Activated naive CD4-positive, alpha-beta T cell (primary cell): ENCODE data around the gene LSS.
"Not testable (repeated sequence)": the region's sequence is repeated elsewhere in the genome, so short reads cannot be mapped to it uniquely, and the experiment has no call there.

Experiments used
- DNase-seq, 4 experiments: peaks; one replicate each; lab custom pipeline; 2025; lab: John Stamatoyannopoulos, UW

LSS gene

DNA sequence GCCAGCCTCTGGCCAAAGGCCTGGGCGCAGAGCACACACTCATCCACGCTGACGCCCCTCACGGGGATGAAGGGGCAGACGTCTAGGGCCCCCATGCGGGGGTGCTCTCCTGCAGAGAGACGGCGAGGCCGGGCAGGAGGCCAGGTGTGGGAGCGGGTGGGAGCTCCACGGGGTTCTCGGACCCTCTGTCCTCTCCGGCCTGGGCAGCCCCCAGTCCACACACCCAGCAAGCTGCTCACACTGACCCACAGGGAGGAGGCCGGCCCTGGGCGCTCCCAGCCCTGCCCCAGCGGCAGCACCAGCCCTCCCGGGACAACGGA, 75.7 kb downstream of the LSS start:
- no peak for DNase-seq

DNA sequence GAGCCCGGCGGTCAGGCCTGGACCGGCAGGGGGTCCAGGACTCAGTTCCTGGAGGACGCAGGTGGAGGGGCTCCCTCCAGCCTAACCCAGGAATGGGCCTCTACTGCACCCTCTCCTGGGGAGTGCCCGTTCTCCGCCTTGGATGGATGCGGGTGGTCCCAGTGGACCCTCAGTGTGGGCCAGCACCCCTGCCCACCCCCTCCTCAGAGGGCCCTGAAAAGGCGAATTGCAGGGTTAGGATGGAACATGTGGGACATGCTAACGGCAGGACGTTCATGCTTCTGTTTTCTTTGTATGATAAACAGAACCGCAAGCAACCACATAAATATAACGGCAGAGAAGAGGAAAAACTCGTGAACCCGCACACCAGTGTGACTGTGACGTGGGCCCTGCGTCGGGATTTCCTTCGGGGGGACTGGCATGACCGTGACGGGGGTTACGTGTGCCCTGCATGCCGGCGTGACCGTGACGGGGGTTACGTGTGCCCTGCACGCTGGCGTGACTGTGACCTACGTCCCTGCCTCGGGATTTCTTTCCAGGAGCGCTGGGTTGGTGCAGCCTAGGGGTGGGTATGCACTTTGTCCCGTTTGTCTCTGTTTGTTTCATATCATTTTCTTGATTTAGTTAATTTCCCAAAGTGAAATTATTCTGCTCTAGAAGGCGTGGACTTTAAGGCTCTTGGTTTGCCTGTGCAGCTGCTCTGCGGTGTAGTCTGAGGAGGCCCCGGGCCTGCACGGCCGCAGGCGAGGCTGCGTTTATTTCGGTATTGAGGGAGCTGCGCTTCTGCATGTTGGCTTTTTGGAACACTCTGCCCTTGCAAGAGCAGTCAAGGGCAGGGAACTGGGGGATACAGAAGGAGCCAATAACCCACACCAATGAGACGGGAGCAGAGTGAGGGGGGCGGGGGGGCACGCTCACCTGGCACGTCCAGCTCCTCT, 76.3 kb downstream of the LSS start:
- no peak for DNase-seq

DNA sequence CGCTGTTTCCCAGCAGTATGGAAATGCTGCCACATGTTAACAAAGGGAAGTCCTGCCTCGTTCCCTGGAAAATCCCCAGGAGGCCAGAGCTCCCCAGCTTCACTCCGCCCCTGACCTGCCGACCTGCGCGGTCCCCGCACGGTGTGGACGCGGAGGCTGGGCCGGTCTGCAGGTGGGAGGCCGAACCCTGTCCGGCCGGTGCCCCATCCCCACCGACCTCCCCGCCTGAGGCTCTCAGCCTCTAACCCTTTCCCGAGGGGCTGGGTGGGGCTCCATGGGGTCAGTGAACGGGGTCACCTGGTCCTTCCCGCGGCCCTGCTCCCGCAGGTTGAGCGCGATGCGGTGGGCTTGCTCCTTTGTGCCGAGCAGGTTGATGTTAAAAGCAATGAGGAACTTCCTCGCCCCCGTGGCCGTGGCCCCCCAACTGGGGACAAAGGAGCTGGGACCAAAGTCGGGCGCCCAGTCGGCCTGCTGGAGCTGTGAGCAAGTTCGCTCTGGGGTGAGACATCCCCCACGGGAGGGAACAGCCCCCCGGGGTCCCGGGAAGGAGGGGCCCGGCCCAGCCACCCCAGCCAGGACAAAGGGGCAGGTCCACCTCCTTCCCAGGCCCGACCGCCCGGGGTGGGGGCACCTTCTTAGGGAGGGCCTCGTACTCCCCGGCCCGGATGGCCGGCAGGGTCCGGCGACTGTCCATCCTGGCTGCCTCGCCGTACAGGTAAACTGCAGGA, 77.1 kb downstream of the LSS start:
- no peak for DNase-seq

DNA sequence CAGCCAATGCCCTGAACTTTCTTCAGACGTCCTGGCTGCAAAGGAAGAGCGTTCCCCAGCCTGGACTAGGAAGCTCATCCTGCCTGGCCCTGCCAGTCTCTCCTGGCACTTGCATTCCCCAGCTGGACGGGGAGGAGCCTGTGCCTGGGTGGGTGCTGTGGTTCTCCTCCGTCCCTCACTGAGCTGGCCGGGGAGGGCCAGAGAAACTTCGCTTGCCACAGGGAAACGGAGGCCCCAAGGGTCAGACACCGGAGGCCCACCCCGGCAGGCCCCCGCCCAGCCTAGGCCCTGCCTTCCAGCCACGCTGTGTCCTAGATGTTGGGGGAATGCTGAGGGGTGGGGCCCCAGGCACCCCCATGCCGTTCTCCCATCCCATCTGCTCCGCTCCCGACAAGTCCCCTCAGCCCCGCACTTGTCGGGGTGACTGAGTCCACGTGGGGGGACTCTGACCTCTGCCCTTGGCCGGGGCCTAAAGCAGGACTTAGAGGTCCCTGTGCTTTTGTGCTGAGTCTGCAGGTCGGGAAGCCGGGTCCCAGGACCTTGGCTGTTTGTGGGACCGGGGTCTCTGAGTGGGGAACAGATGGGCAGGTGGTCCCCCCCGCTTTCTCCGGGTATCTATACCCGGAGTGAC, 78.0 kb downstream of the LSS start:
- no peak for DNase-seq

DNA sequence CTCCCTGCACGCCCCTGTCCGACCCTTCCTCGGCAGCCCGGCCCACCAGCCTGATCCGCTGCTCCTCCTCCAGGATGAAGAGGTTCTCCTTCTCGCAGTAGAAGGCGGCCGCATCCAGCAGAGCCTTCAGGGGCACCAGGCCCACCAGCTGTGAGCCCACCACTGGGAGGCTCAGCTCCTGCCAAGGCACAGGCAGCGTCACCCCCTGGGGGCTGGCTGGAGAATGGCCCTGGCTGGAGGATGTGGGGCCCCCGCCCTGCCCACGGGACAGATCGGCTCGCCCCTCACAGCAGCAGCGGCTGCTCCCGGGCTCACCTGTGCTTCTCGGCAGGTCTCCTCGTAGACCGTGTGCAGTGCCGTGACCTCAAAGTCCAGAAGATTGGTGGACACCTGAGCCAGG, 78.5 kb downstream of the LSS start:
- no peak for DNase-seq

DNA sequence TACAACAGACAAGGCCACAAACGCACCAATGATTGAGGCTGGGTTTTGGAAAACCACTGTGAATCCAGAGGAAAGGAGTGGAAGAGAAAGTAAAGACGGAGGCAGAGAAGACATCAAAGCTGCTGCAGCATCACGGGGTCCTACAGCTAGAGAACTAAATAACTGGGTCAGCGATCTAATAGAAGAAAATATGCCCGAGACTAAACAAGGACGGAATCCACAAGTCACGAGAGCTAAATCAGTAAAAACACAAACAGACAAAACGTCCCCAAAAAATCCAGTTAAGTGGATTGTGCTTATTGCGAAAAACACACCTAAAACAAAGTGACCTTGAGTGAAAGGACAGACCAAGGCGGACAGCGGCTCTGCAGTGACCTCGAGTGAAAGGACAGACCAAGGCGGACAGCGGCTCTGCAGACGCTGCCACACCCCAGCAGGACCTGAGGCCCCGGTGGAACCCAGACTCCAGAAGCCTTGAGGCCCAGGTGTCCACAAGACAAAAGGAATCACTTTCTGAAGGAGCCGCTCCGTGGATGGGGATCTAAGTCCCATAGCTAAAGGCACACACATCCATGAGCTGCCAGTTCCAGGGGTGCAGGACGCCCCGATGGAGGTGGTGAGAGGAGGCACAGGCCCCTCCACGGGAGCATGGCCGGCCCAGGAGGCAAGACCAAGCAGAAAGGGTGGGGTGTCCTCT, 79.2 kb downstream of the LSS start:
- no peak for DNase-seq

DNA sequence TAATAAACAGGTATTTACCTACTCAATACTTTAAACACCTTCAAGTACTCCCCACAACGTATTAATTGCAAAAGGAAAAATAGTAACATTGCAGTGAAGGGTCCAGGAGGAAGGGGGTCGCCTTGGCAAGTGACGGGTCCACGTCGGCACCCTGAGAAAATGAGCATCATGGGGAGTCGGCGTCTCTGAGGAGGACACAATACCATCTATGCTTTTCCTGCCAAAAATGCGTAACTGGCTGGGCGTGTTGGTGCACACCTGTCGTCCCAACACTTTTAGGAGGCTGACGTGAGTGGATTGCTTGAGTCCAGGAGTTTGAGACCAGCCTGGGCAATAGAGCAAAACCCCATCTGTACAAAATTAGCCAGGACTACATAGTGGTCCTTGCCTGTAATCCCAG, 80.5 kb downstream of the LSS start:
- no peak for DNase-seq

DNA sequence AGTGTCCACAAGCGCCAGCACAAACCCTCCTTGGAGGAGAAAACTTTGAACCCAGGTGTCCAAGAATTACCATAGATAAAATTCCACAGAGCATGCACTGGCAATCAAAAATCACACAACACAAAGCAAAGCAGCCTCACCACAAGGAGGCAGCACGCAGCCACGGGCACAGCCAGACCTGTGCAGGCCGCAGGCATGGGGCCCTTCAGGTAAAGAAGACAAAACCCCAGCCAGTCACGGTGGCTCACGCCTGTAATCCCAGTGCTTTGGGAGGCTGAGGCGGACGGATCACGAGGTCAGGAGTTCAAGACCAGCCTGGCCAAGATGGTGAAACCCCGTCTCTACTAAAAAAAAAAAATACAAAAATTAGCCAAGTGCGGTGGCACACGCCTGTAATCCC, 81.1 kb downstream of the LSS start:
- peak in 1 of 4 experiments; percentile 33 for DNase-seq

DNA sequence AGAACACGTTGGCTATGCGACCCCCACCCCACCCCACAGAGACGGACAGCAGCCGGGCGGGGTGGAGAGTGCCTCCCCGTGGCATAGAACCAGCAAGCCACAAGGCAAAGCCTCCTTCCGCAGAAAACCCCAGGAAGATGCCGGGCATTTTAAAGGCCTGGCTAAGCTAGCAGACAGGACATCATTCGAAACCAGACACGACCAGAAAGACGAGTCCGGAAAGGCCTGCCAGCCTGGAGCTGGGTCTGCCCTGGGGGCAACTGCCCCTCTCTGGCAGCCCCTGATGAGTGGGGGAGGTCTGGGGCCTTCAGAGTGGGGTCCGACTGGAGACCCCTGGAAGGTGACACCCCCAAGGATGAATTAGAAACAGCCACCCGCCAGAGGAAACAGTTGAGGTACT, 81.7 kb downstream of the LSS start:
- no peak for DNase-seq

DNA sequence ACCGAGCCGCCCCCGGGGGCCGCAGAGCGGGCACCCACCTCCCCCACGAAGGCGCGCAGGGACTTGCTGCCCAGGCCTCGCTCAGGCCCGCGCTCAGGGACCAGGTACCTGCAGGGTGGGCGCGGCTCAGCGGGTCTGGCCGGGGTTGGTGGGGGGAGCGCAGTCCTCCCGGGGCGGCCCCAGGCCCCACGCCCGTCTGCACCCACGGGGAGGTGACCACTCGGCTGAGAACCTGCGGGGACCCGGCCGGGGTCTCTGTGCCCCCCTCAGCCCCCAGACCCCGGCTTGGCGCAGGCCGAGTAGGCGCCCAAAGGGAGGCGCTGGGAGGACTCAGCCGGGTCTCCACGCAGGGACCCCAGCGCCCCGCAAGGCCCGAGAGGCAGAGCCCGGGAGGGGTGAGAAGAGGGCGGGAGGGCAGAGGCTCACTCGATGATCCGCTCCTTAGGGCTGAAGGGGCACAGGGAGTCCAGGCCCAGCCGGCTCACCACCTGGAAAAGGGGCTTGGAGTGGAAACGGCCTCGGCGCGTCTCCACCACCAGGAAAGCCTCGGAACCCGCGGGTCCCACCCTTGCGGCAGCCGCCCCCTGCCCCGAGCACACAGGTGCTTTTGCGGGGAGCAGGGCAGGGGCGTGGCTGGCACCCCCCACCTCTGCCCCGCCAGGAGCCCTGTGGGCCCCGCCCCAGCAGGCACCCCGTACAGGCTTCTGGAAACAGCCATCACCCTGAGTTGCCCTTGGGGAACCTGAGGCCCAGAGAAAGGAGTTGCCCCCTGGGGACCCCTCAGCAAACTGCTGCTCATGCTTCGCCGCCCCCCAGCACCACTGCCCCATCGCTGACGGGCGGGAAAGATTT, 82.5 kb downstream of the LSS start:
- DNase-seq, result no peak

DNA sequence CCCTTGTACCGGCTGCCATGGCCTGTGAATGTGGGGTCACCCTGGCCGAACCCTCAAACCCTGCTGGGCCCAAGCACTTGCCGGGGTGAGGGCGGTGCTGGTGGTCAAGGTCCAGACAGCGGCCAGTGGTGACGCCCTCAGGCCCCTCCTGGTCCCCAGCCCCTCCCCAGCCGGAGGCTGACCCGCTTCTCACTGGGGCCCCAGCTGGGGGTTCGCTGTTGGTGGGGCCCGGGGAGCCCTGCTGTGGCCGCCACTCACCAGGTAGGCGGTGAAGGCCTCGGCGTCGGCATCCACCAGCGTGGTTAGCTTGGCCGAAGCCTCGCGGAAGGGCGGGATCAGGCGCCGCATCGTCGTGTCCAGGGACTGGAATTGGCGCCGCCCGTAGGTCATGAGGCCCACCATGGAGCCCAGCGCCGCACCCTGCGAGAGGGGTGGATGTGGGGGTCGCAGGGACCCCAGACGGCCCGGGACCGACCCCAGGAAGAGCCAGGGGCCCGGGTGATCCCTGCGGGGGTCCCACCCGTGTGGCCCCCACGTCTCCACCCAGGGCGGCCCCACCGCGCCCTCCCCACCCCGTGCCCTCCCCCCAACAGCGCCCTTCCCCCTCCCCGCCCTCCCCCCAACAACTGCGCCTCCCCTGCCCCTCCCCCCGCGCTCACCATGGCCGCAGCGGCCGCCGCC, 83.3 kb downstream of the LSS start:
- no peak for DNase-seq

DNA sequence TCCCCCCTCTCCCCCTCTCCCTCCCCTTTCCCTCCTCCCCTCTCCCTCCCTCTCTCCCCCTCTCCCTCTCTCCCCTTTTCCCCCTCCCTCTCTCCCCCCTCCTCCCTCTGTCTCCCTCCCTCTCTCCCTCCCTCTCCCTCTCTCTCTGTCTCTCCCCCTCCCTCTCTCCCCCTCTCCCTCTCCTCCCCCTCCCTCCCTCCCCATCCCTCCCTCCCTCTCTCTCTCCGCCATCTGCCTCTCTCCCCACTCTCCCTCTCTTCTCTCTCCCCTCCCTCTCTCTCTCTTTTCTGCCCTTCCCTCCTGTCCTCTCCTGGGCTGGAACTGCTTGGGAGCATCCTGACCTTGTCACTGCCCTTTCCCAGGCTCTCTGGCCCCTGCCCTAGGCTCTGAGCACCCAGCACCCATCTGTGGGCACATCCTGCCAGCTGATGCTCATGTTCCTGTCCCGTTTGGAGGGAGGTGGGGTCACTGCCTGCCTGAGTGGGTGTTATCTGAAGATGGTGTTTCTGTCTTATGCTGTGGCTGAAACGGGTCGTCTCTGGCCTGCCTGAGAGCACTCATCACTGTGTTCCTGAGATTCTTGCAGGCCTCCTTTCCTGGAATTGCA, 84.0 kb downstream of the LSS start:
- DNase-seq, result no peak

DNA sequence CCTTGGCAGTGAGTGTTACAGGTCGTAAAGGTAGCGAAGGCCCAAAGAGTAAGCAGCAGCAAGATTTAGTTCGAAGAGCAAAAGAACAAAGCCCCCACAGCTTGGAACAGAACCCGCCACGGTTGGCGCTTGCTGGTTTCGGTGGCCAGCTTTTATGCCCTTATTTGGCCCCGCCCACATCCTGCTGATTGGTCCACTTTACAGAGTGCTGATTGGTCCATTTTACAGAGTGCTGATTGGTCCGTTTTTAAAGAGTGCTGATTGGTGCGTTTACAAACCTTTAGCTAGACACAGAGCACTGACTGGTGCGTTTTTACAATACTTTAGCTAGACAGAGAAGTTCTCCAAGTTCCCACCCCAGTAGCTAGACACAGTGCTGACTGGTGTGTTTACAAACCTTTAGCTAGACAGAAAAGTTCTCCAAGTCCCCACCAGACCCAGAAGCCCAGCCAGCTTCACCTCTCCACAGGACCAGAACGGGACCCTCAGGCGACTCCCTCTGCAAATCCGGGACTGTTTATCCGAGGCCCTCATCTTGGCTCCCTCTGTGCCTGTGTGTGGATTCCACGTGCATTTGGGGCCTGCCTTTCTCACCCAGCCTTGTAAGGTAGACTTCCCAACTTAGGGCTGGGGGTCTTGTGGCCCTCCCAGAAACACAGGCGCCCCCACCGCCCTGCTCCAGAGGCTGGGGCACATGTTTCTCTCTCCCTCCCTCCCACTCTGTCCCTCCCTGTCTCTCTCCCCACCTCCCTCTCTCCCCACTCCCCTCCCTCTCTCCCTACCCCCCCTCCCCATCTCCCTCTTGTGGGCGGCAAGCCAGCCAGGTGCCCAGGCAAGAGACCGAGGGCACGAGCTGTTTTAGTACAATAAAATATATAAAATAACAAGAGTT, 85.7 kb downstream of the LSS start:
- no peak for DNase-seq

DNA sequence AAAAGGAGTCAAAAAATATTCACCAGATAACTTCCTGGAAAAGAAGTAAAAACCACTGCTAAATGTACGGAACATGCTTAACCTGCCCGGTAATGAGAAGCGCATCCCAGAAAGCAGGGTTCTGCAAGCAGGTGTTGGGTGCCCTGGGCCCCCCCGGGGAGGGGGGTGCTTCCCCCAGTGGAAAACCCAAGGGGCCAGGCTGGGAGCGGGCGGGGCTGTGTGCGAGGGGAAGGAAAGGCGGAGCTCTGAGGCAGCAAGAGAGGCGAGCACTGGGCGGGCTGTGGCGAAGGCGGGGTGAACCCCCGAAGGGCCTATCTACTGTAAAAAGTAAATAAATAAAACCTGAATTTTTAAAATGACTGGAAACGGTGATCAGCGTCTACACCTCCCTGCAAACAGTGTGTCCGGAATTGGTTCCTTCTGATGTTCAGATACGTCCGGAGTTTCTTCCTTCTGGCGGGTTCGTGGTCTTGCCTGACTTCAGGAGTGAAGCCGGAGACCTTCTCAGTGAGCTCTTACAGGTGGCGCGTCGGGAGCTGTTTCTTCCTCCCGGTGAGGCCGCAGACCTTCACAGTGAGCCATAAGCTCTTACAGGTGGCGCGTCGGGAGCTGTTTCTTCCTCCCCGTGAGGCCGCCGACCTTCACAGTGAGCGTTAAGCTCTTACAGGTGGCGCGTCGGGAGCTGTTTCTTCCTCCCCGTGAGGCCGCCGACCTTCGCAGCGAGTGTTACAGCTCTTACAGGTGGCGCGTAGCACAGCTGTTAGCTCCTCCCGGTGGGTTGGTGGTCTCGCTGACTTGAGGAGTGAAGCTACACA, 86.6 kb downstream of the LSS start:
- no peak for DNase-seq

DNA sequence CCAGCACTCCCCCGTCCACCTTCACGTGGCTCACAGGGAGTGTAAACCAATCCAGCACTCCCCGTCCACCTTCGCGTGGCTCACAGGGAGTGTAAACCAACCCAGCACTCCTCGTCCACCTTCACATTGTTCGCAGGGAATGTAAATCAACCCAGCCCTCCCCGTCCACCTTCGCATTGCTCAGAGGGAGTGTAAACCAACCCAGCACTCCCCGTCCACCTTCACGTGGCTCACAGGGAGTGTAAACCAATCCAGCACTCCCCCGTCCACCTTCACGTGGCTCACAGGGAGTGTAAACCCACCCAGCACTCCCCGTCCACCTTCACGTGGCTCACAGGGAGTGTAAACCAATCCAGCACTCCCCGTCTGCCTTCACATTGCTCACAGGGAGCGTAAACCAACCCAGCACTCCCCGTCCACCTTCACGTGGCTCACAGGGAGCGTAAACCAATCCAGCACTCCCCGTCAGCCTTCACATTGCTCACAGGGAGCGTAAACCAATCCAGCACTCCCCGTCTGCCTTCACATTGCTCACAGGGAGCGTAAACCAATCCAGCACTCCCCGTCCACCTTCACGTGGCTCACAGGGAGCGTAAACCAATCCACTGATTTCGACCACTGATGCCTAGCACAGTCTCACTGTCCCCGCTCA, 88.1 kb downstream of the LSS start:
- DNase-seq, result not testable (repeated sequence)

DNA sequence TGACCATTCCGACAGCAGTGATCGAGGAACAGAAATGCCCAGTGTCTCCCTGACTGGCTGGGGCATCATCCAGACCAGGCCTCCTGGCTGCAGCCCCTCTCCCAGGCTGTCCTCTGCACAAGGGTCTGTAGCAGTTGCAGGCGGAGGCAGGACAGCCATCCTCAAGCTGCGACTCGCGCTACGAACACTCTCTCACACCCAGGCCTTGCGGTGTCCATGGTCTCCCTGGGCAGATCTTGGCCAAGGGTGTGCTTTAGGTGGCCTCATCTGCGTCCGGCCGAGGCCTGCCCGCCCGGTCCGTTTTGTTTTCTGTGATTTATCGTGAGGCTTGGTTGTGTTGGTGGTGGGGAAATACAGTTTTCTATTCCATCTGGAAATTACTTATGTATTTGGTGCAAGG, 88.9 kb downstream of the LSS start:
- no peak for DNase-seq

DNA sequence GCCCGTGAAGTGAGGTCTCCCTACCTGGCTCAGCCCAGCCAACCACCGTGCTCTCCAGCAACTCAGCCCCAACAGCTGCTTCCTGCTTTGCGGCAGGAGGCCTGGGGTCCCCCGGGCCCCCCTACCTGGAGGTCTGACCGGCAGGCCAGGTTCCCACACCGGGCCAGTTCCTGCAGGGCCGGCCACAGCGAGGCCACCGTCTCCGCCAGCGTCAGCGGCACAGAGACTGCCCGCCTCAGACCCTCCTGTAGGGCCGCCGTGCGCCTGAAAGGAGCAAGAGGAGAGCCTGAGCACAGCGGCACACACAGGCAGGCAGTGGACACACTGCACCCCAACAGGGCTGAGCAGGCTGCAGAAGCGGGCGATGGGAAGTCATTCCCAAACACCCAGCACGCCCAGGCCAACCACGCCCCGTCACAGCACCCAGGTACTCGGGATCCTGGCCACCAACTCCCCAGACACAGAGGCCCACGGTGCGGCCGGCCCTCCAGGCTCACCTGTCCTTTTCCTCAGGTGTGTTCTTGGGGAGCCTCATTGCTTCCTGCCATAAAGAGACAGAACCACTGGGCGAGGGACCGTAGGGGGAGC, 90.1 kb downstream of the LSS start:
- DNase-seq, result no peak
